Subcutaneous abdominal adipose tissue (tissue), 5 donors: ENCODE results near the gene BAK1.
A peak's percentile ranks its signal among the peaks of the same experiment; 100 is the strongest.

Source experiments
- H3K27ac ChIP-seq: one replicate; pipeline ENCODE4 v1.7.0; 2013; ENCODE audit warnings: low read depth, mild to moderate bottlenecking, inconsistent platforms, low read length, moderate library complexity
- H3K27me3 ChIP-seq, 5 donors: one replicate each; pipeline ENCODE4 v1.7.0; 2013; ENCODE audit warnings: low read length in 5 of 5, inconsistent platforms in 1 of 5; ENCODE audit not compliant: control insufficient read depth in 5 of 5, insufficient read depth in 4 of 5
- H3K36me3 ChIP-seq, 5 donors: one replicate each; pipeline ENCODE4 v1.7.0; 2013; ENCODE audit warnings: low read length in 5 of 5; ENCODE audit not compliant: control insufficient read depth in 5 of 5, insufficient read depth in 5 of 5
- H3K4me1 ChIP-seq, 5 donors: one replicate each; pipeline ENCODE4 v1.7.0; 2013; ENCODE audit warnings: low read length in 5 of 5, mild to moderate bottlenecking in 3 of 5, moderate library complexity in 1 of 5; ENCODE audit not compliant: control insufficient read depth in 5 of 5, insufficient read depth in 5 of 5
- H3K4me3 ChIP-seq, 5 donors: one replicate each; pipeline ENCODE4 v1.7.0; 2013; ENCODE audit warnings: low read length in 5 of 5, low read depth in 1 of 5
- H3K9ac ChIP-seq, 5 donors: one replicate each; pipeline ENCODE4 v1.7.0; 2013; ENCODE audit warnings: low read length in 5 of 5, mild to moderate bottlenecking in 4 of 5, moderate library complexity in 3 of 5
- H3K9me3 ChIP-seq, 5 donors: one replicate each; pipeline ENCODE4 v1.7.0; 2013; ENCODE audit warnings: low read length in 5 of 5; ENCODE audit not compliant: control insufficient read depth in 5 of 5
- donor health status: healthy.
- donor health status: healthy.
- donor health status: healthy.
- donor health status: healthy.
- donor health status: healthy.

Gene BAK1

GRCh38 chr6:33588894-33589293 is 8.8 kb upstream of the BAK1 start:
- Histone ChIP-seq H3K4me3 (no peak overlapping the region), H3K9ac (no peak overlapping the region), H3K27ac (peak overlapping the region; percentile 37), H3K27me3 (peaks cover 5 to 13% (median 7%) of the 10 kb centered on the region in 5 donors), H3K4me1 (peaks cover 0 to 40% (median 13%) of the 10 kb centered on the region in 5 donors), H3K9me3 (no peaks in the 10 kb centered on the region), H3K36me3 (no peaks in the 10 kb centered on the region)

DNA sequence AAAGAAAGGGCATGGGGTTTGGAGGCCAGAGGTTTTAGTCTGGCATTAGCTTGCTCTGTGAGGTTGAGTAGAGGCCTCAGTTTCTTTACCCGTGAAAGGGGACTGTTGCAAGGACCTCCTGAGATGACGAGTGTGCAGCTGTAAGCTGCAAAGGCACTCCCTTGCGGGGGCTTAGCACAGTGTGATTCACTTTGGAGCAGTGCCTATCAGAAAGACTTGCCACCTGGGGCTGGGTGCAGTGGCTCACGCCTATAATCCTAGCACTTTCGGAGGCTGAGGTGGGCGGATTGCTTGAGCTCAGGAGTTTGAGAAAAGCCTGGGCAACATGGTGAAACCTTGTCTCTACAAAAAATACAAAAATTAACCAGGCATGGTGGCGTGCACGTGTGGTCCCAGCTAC is 7.5 kb upstream of the BAK1 start:
- Histone ChIP-seq H3K9ac (no peak overlapping the region), H3K9me3 (no peaks in the 10 kb centered on the region), H3K4me3 (no peak overlapping the region), H3K27me3 (peaks cover 0 to 4% (median 3%) of the 10 kb centered on the region in 5 donors), H3K27ac (no peak overlapping the region), H3K4me1 (peaks cover 0 to 37% (median 13%) of the 10 kb centered on the region in 5 donors), H3K36me3 (no peaks in the 10 kb centered on the region)

- no peaks in the 10 kb centered on the region for H3K9me3 ChIP-seq
- H3K36me3 ChIP-seq: no peaks in the 10 kb centered on the region
- peaks cover 0 to 37% (median 13%) of the 10 kb centered on the region in 5 donors for H3K4me1 ChIP-seq
- H3K9ac ChIP-seq: no peak overlapping the region
- no peaks in the 10 kb centered on the region for H3K27me3 ChIP-seq
- no peak overlapping the region for H3K4me3 ChIP-seq
- no peak overlapping the region for H3K27ac ChIP-seq
These were observed 6.1 kb upstream of the BAK1 start for GRCh38 chr6:33586108-33586640.

DNA sequence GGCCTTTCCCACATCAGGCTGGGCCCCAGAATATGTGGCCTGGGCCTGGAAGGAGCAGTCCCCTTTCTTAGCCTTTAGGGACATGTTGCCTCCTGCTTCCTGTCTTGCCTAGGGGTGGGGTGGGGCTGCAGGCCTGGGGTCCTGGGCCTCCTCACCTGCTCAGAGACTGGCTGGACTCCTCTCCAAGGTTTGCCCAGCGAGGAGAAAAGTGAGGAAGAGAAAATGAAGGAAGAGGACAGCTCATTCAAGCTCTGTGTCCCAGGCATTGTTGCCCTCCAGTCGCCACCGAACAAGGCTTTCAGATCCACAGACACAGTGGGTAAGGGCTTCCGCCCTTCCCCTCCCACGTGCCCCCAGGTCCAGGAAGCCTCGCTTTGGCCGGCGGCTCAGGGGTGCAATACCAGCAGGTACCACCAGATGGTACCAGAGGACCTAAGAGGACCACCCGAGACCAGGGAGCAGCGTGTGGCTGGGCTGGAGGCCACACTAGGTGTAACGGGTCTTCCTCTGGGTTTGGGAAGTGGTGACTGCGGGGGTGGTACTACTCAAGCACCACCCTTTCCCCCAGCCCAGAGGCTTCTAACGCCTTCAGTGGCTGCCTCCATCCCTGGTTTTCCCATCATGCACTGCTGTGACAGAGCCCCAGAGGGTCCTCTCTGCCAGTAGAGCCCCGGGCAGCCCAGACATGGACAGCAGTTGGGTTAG is 5.5 kb upstream of the BAK1 start:
- Histone ChIP-seq H3K4me3 (peak overlapping the region in 1 of 5 donors; percentile 26), H3K9me3 (no peaks in the 10 kb centered on the region), H3K9ac (peak overlapping the region in 1 of 5 donors; percentile 30), H3K27ac (no peak overlapping the region), H3K27me3 (no peaks in the 10 kb centered on the region), H3K4me1 (peaks cover 0 to 31% (median 13%) of the 10 kb centered on the region in 5 donors), H3K36me3 (no peaks in the 10 kb centered on the region)

DNA sequence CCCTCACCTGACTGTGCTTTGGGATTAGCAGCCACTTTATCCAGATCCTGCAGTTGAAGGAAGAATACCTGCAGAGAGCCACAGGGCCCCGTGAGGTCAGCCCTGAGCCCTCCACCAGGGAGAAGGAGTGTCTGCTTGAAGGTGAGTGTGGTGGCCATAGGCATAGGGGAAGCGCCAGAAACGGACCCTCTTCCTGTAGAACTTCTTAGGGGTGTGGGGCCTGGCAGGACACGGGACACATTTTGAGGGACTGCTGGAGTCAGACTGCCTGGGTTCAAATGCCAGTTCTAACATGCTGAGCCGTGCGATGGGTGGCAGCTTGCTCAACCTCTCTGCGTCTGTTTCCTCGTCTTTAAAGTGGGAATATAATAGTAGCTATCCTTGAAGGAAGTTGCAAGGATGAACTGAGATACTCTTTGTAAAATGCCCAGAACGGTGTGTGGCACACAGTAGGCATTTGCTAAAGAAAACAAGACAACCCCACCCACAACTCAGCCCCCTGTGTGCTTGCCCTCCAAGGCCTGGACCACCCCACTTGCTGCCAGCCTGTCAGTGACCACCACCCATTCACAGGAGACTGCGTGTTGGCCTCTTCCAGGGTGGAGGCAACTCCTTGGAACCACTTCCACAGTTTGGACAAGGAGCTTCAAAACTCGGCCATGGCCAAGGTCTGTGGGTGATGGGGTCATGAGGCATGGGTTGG is 4.8 kb upstream of the BAK1 start:
- H3K9ac ChIP-seq: no peak overlapping the region
- H3K4me1 ChIP-seq: peaks cover 0 to 28% (median 15%) of the 10 kb centered on the region in 5 donors
- H3K4me3 ChIP-seq: no peak overlapping the region
- no peak overlapping the region for H3K27ac ChIP-seq
- H3K9me3 ChIP-seq: no peaks in the 10 kb centered on the region
- H3K36me3 ChIP-seq: no peaks in the 10 kb centered on the region
- H3K27me3 ChIP-seq: no peaks in the 10 kb centered on the region

- Histone ChIP-seq H3K4me3 (no peak overlapping the region), H3K27ac (no peak overlapping the region), H3K4me1 (peaks cover 0 to 28% (median 22%) of the 10 kb centered on the region in 5 donors), H3K9ac (no peak overlapping the region), H3K27me3 (no peaks in the 10 kb centered on the region), H3K36me3 (no peaks in the 10 kb centered on the region), H3K9me3 (no peaks in the 10 kb centered on the region)
These were observed 3.6 kb upstream of the BAK1 start for GRCh38 chr6:33583591-33584155.

- peaks cover 0 to 13% (median 9%) of the 10 kb centered on the region in 5 donors for H3K36me3 ChIP-seq
- H3K27ac ChIP-seq: no peak overlapping the region
- no peaks in the 10 kb centered on the region for H3K9me3 ChIP-seq
- H3K27me3 ChIP-seq: no peaks in the 10 kb centered on the region
- H3K4me1 ChIP-seq: peaks cover 0 to 50% (median 36%) of the 10 kb centered on the region in 5 donors
- no peak overlapping the region for H3K4me3 ChIP-seq
- H3K9ac ChIP-seq: no peak overlapping the region
These were observed 1.1 kb upstream of the BAK1 start for GRCh38 chr6:33581186-33581585.

- H3K9ac ChIP-seq: peak overlapping the region in 3 of 5 donors; percentile 13 to 75 (median 66)
- peaks cover 0 to 39% (median 31%) of the 10 kb centered on the region in 5 donors for H3K4me1 ChIP-seq
- peaks cover 3 to 36% (median 31%) of the 10 kb centered on the region in 5 donors for H3K36me3 ChIP-seq
- no peaks in the 10 kb centered on the region for H3K27me3 ChIP-seq
- H3K4me3 ChIP-seq: peak overlapping the region; percentile 22 to 92 (median 75)
- peak overlapping the region; percentile 82 for H3K27ac ChIP-seq
- H3K9me3 ChIP-seq: no peaks in the 10 kb centered on the region
These were observed 1.5 kb downstream of the BAK1 start for GRCh38 chr6:33578588-33579011.

DNA sequence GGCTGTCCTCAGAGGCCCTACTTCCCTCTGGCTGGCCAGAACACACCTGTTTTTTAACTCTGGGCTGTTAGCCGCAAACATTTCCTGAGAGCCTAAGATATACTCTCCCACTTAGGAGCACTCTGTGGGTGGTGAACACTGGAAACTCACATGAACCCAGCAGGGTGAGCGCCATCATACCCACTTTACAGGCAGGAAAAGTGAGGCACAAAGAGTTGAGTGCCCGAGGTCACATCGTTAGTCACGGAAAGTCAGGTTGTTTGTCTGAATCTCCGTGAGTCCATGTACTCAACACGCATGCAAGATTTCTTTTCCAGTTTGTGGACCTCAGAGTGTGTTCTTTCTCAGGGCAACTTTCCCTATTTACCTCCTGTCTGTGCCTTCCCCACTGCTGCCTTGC is 1.9 kb downstream of the BAK1 start:
- peaks cover 3 to 38% (median 31%) of the 10 kb centered on the region in 5 donors for H3K36me3 ChIP-seq
- H3K4me1 ChIP-seq: peaks cover 0 to 39% (median 31%) of the 10 kb centered on the region in 5 donors
- H3K9ac ChIP-seq: peak overlapping the region in 3 of 5 donors; percentile 35 to 75 (median 66)
- H3K27ac ChIP-seq: peak overlapping the region; percentile 82
- no peaks in the 10 kb centered on the region for H3K9me3 ChIP-seq
- peak overlapping the region in 2 of 5 donors; percentile 75 to 92 for H3K4me3 ChIP-seq
- H3K27me3 ChIP-seq: no peaks in the 10 kb centered on the region
